Right atrium auricular region (tissue), 2 donors: Measurements from ENCODE around the gene ST6GALNAC5. TPM values are rescaled to one million over a fixed set of nuclear protein-coding genes. Genes with fewer than 3 reads are reported as not detected.

Experiments used
- DNase-seq: peaks from one replicate; pipeline ENCODE4 v3.0.0-alpha.2; 2019; ENCODE audit warnings: low spot score
- H3K27ac ChIP-seq, 2 donors: fragments of 200-600 bp; sonication (generic); 1 replicate in 1 of 2; 2 replicates in 1 of 2; pipeline ENCODE4 v1.5.1; 2016 to 2019
- H3K27me3 ChIP-seq, 2 donors: fragments of 200-600 bp; sonication (generic); one replicate each; pipeline versions ENCODE4 v1.5.1 to v1.6.0; 2017 to 2019
- H3K36me3 ChIP-seq: fragments of 200-600 bp; sonication (generic); one replicate; pipeline ENCODE4 v1.5.1; 2016
- H3K4me1 ChIP-seq, 2 donors: fragments of 200-600 bp; sonication (generic); one replicate each; pipeline versions ENCODE4 v1.5.1 to v1.6.0; 2017 to 2019
- H3K4me3 ChIP-seq, 2 donors: fragments of 200-600 bp; sonication (generic); 1 replicate in 1 of 2; 2 replicates in 1 of 2; pipeline ENCODE4 v1.5.1; 2017 to 2019; ENCODE audit warnings: mild to moderate bottlenecking in 1 of 2, moderate library complexity in 1 of 2
- H3K9me3 ChIP-seq, 2 donors: fragments of 200-600 bp; sonication (generic); one replicate each; pipeline ENCODE4 v1.5.1; 2019
- total RNA-seq, 2 donors: library from RNA; depleted of rRNA; stranded (reverse); fragments of >200 nt; gene quantifications; one replicate each; pipeline ENCODE4 v1.1.0, GENCODE V29; 2016
- TF ChIP-seq, protein P1 (sequence below), 2 donors: fragments of 200-600 bp; sonication (generic); IDR thresholded peaks; one replicate each; pipeline ENCODE4 v1.5.1; 2019; ENCODE audit warnings: antibody characterized with exemption in 2 of 2

The ST6GALNAC5 gene
- total RNA-seq, 2 donors from 2014 or later, result 1.8 to 1.9 TPM

DNA sequence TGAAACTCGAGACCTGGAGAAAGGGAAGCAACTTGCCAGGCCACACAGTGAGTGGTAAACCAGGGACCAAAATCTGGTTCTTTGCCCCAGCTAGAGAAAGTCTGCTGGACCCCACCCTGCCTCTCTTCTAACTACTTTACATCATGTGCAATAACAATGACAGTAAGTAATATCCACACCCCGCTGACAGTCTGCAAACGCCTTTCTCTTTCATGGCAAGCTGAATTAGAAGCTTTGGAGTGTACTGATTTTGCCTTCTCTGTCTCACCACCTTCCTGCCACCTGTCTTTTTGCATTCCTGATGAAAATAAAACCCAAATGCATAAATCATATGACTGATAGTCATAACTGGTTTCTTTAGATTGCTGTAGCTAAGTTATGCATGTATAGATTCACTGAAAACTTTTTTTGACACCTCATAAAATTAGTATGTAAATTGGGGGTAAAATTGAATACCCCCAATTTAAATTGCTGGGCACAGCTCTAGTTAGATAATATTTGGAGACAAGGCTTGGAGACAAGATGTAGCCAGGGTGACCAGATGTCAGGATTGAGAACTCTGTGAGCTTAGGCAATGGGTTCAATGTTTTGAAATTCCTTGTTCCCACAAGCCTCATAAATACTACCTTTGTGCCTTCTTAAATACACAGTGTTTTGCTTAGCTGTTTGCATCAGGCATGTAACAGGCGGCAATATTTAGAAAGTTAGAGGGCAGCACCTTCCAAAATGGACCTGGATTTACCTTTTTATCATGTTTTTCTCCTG, 73.5 kb downstream of the ST6GALNAC5 start:
- TF ChIP-seq, protein P1, sequence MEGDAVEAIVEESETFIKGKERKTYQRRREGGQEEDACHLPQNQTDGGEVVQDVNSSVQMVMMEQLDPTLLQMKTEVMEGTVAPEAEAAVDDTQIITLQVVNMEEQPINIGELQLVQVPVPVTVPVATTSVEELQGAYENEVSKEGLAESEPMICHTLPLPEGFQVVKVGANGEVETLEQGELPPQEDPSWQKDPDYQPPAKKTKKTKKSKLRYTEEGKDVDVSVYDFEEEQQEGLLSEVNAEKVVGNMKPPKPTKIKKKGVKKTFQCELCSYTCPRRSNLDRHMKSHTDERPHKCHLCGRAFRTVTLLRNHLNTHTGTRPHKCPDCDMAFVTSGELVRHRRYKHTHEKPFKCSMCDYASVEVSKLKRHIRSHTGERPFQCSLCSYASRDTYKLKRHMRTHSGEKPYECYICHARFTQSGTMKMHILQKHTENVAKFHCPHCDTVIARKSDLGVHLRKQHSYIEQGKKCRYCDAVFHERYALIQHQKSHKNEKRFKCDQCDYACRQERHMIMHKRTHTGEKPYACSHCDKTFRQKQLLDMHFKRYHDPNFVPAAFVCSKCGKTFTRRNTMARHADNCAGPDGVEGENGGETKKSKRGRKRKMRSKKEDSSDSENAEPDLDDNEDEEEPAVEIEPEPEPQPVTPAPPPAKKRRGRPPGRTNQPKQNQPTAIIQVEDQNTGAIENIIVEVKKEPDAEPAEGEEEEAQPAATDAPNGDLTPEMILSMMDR (IDR thresholded peaks at IDR 0.05), result no peak
- H3K4me3 ChIP-seq, result no peak overlapping the region
- no peaks in the 10 kb centered on the region for H3K9me3 ChIP-seq
- no peak overlapping the region for H3K27ac ChIP-seq
- no peaks in the 10 kb centered on the region for H3K36me3 ChIP-seq
- H3K27me3 ChIP-seq, result no peaks in the 10 kb centered on the region
- DNase-seq, result no peak
- H3K4me1 ChIP-seq, result no peaks in the 10 kb centered on the region

DNA sequence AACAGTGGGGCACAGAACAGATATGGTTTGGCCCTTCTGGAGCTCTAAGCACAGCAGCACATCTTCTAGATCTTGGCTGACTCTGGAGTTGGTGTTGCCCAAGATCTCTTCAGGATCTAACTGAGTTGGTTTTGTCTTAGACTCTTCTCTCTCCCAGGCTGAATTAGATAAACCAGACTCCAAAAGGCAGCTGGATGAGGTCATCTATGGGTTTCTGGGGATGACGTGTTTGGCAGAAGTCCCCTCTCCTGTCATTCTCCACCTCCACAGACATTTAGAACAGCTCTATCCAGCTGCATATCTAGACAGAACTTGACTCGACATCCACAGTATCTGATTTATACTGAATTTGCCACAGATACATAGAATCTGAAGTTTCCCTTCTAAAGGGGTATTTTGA, 75.3 kb downstream of the ST6GALNAC5 start:
- no peaks in the 10 kb centered on the region for H3K9me3 ChIP-seq
- no peak overlapping the region for H3K27ac ChIP-seq
- H3K4me3 ChIP-seq, result no peak overlapping the region
- no peaks in the 10 kb centered on the region for H3K27me3 ChIP-seq
- H3K4me1 ChIP-seq, result no peaks in the 10 kb centered on the region
- DNase-seq, result no peak
- no peaks in the 10 kb centered on the region for H3K36me3 ChIP-seq
- TF ChIP-seq, protein P1 (IDR thresholded peaks at IDR 0.05), result no peak

DNA sequence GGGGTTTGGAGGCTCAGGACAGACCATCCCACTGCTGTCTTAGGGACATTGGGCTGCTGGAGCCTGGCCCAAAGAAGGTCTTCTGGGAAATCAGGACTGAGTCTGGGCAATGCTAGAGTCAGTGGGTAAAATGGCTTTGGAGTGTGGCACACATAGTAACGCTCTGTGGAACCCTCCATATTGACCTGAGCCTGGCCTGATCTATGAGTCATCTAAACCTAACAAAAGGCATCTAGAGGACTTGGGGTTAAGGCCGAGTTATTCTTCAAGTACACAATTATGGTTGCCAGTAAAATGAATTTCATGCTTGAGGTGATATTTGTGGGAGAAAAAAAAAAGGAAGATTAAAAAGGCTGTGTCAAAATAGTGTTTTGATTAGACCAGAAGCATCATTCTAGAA, 77.7 kb downstream of the ST6GALNAC5 start:
- no peak overlapping the region for H3K4me3 ChIP-seq
- TF ChIP-seq, protein P1 (IDR thresholded peaks at IDR 0.05), result no peak
- no peaks in the 10 kb centered on the region for H3K27me3 ChIP-seq
- no peaks in the 10 kb centered on the region for H3K4me1 ChIP-seq
- DNase-seq, result no peak
- H3K27ac ChIP-seq, result no peak overlapping the region
- H3K36me3 ChIP-seq, result no peaks in the 10 kb centered on the region
- no peaks in the 10 kb centered on the region for H3K9me3 ChIP-seq

DNA sequence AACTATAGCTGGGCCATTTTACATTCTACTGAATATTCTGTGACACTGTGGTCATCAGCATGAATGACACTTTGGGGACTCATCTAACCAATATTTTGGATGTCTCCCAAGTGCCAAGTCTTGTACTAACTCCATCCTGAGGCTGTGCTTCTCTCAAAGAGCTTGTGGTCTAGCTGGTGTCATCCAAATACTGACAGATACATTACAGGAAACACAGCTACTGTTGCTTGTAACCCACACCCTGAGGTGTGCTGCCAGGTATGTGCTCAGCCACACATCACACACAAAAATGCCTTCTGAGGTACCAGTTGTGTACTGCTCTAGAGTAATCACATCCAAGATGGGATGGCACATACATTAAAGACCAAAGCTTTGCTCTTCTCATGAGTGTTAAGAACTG, 81.6 kb downstream of the ST6GALNAC5 start:
- TF ChIP-seq, protein P1 (IDR thresholded peaks at IDR 0.05), result no peak
- H3K9me3 ChIP-seq, result no peaks in the 10 kb centered on the region
- H3K4me3 ChIP-seq, result no peak overlapping the region
- H3K4me1 ChIP-seq, result no peaks in the 10 kb centered on the region
- H3K27me3 ChIP-seq, result no peaks in the 10 kb centered on the region
- H3K27ac ChIP-seq, result no peak overlapping the region
- H3K36me3 ChIP-seq, result no peaks in the 10 kb centered on the region
- no peak for DNase-seq

DNA sequence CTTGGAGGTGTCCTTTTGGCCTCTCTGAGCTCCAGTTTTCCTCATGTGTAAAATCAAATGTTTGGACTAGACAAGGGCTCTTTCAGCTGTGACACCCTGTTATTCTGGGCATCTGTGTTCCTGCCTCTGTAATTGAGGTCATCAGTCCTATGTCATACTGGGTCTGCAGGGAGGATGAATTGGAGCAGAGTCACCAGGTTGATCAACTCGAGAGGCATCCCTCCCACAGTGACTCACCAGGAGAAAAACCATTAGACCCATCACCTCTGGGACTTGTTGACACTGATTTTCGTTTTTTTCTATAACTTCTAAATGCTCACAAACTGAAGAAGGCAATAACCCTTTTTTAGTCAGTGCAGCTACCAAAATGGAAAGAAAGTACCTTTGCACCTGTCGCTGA, 82.2 kb downstream of the ST6GALNAC5 start:
- no peaks in the 10 kb centered on the region for H3K36me3 ChIP-seq
- no peaks in the 10 kb centered on the region for H3K9me3 ChIP-seq
- TF ChIP-seq, protein P1 (IDR thresholded peaks at IDR 0.05), result no peak
- no peak for DNase-seq
- no peaks in the 10 kb centered on the region for H3K27me3 ChIP-seq
- no peak overlapping the region for H3K4me3 ChIP-seq
- H3K4me1 ChIP-seq, result no peaks in the 10 kb centered on the region
- no peak overlapping the region for H3K27ac ChIP-seq

DNA sequence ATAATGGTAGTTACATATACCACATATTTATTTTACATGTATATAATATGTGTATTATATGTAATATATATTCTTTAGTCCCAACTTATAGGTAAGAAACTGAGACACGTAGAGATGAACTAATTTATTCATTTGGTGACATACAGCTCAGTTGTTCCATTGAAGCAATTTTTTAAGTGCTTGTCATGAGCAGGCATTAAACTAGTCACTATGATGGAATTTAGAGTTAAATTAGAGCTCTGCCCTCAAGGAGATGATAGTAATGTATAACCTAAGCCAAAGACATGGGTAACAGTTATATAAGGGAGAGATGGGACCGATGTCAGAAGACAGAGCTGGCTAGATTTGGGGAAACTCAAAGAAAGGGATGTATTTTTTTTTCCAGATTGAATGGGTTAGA, 83.0 kb downstream of the ST6GALNAC5 start:
- H3K27me3 ChIP-seq, result no peaks in the 10 kb centered on the region
- no peak for DNase-seq
- H3K4me1 ChIP-seq, result no peaks in the 10 kb centered on the region
- no peaks in the 10 kb centered on the region for H3K36me3 ChIP-seq
- TF ChIP-seq, protein P1 (IDR thresholded peaks at IDR 0.05), result no peak
- H3K27ac ChIP-seq, result no peak overlapping the region
- no peaks in the 10 kb centered on the region for H3K9me3 ChIP-seq
- H3K4me3 ChIP-seq, result no peak overlapping the region
